GM04504 (cell line): ENCODE results near the gene SLC24A3.

Source experiments
- DNase-seq: peaks from one replicate; pipeline ENCODE4 v3.0.0-alpha.2; 2012; ENCODE audit warnings: low read depth

The SLC24A3 gene

GRCh38 chr20:19460386-19460785 is 247.9 kb downstream of the SLC24A3 start:
- no peak for DNase-seq

- no peak for DNase-seq
Observed at GRCh38 chr20:19462491-19462890, 250.0 kb downstream of the SLC24A3 start.

- DNase-seq, result no peak
Observed at GRCh38 chr20:19463597-19463996, 251.2 kb downstream of the SLC24A3 start.

GRCh38 chr20:19465536-19465935 is 253.1 kb downstream of the SLC24A3 start:
- DNase-seq, result no peak

- DNase-seq, result no peak
Observed at GRCh38 chr20:19466206-19466928, 253.9 kb downstream of the SLC24A3 start.

GRCh38 chr20:19473216-19473921 is 260.9 kb downstream of the SLC24A3 start:
- DNase-seq, result no peak

- DNase-seq, result no peak
Observed at GRCh38 chr20:19473922-19474286, 261.5 kb downstream of the SLC24A3 start.

GRCh38 chr20:19478320-19478895 is 266.0 kb downstream of the SLC24A3 start:
- DNase-seq, result no peak

- no peak for DNase-seq
Observed at GRCh38 chr20:19482726-19483125, 270.3 kb downstream of the SLC24A3 start.

- no peak for DNase-seq
Observed at GRCh38 chr20:19483309-19483708, 270.9 kb downstream of the SLC24A3 start.

- no peak for DNase-seq
Observed at GRCh38 chr20:19486446-19486845, 274.0 kb downstream of the SLC24A3 start.

GRCh38 chr20:19487420-19487819 is 275.0 kb downstream of the SLC24A3 start:
- no peak for DNase-seq

GRCh38 chr20:19491241-19491640 is 278.8 kb downstream of the SLC24A3 start:
- DNase-seq, result no peak

GRCh38 chr20:19492116-19492515 is 279.7 kb downstream of the SLC24A3 start:
- DNase-seq, result no peak

- no peak for DNase-seq
Observed at GRCh38 chr20:19492687-19493336, 280.4 kb downstream of the SLC24A3 start.

GRCh38 chr20:19493794-19494495 is 281.5 kb downstream of the SLC24A3 start:
- no peak for DNase-seq

GRCh38 chr20:19495905-19496703 is 283.7 kb downstream of the SLC24A3 start:
- DNase-seq, result no peak

GRCh38 chr20:19497064-19497463 is 284.6 kb downstream of the SLC24A3 start:
- peak; percentile 50 for DNase-seq

GRCh38 chr20:19498756-19499155 is 286.3 kb downstream of the SLC24A3 start:
- no peak for DNase-seq

GRCh38 chr20:19501476-19502115 is 289.2 kb downstream of the SLC24A3 start:
- no peak for DNase-seq

GRCh38 chr20:19502169-19502568 is 289.7 kb downstream of the SLC24A3 start:
- DNase-seq, result no peak
